Fibroblast of lung (primary cell): ENCODE data around the gene SLC26A8. TPM values are rescaled to one million over a fixed set of nuclear protein-coding genes. Genes with fewer than 3 reads are reported as not detected.
"Not testable (repeated sequence)": the region's sequence is repeated elsewhere in the genome, so short reads cannot be mapped to it uniquely, and the experiment has no call there.

Experiments used
- DNase-seq, 2 donors: peaks; one replicate each; pipeline versions ENCODE4 v3.0.0 to v3.0.0-alpha.2; 2010; ENCODE audit warnings: low read depth in 2 of 2
- H2AFZ ChIP-seq: 2 replicates; pipeline ENCODE4 v1.5.1; 2012; ENCODE audit warnings: low read length, control low read depth, inconsistent platforms
- H3K27ac ChIP-seq: 2 replicates; pipeline ENCODE4 v1.5.1; 2011; ENCODE audit warnings: low read length, control low read depth; ENCODE audit not compliant: insufficient read depth
- H3K27me3 ChIP-seq: 2 replicates; pipeline ENCODE4 v1.5.1; 2011; ENCODE audit warnings: mild to moderate bottlenecking, low read length; ENCODE audit not compliant: control insufficient read depth, insufficient read depth
- H3K36me3 ChIP-seq: 2 replicates; pipeline ENCODE4 v1.5.1; 2011; ENCODE audit warnings: low read length; ENCODE audit not compliant: control insufficient read depth, insufficient read depth
- H3K4me1 ChIP-seq: 2 replicates; pipeline ENCODE4 v1.5.1; 2011; ENCODE audit warnings: low read length; ENCODE audit not compliant: control insufficient read depth, insufficient read depth; ENCODE audit errors: extremely low read depth
- H3K4me2 ChIP-seq: 2 replicates; pipeline ENCODE4 v1.5.1; 2011; ENCODE audit warnings: low read length, control low read depth; ENCODE audit not compliant: insufficient read depth; ENCODE audit errors: extremely low read depth
- H3K4me3 ChIP-seq, 4 experiments: fragments of 200-600 bp in 1 of 4; sonication (generic) in 1 of 4; replicated peaks in 1 of 4; 2 replicates each; pipeline ENCODE4 v1.5.1; 2011 to 2016; ENCODE audit warnings: low read length in 4 of 4, low read depth in 3 of 4, mild to moderate bottlenecking in 3 of 4, control low read depth in 2 of 4, inconsistent platforms in 1 of 4, mixed read lengths in 1 of 4; ENCODE audit not compliant: insufficient read depth in 1 of 4; ENCODE audit errors: control extremely low read depth in 1 of 4
- H3K79me2 ChIP-seq: 2 replicates; pipeline ENCODE4 v1.5.1; 2012; ENCODE audit warnings: mild to moderate bottlenecking, low read length, inconsistent platforms; ENCODE audit not compliant: control insufficient read depth, insufficient read depth
- H3K9ac ChIP-seq: 2 replicates; pipeline ENCODE4 v1.5.1; 2011; ENCODE audit warnings: mild to moderate bottlenecking, low read length, control low read depth; ENCODE audit not compliant: insufficient read depth
- H3K9me3 ChIP-seq: 2 replicates; pipeline ENCODE4 v1.5.1; 2012; ENCODE audit warnings: low read depth, low read length; ENCODE audit not compliant: control insufficient read depth, insufficient read depth
- H4K20me1 ChIP-seq: 2 replicates; pipeline ENCODE4 v1.5.1; 2011; ENCODE audit warnings: low read length; ENCODE audit not compliant: control insufficient read depth, insufficient read depth; ENCODE audit errors: extremely low read depth
- EZH2 ChIP-seq: IDR thresholded peaks from 2 replicates; pipeline ENCODE4 v1.5.1; 2012; ENCODE audit warnings: low read length, control low read depth, mild to moderate bottlenecking; ENCODE audit errors: missing control alignments
- polyA plus RNA-seq, 2 donors: library from polyadenylated mRNA; depleted of rRNA in 1 of 2; stranded (reverse) in 1 of 2; unstranded in 1 of 2; fragments of >200 nt; gene quantifications; 2 replicates each; pipeline ENCODE4 v1.2.1, GENCODE V29; 2011 to 2012; ENCODE audit warnings: missing spikeins in 1 of 2
- total RNA-seq: library from RNA; depleted of rRNA; stranded (reverse); fragments of >200 nt; gene quantifications from 2 replicates; pipeline ENCODE4 v1.2.1, GENCODE V29; 2014
- TF ChIP-seq, protein P1 (sequence below), 2 donors: IDR thresholded peaks in 1 of 2; conservative IDR thresholded peaks in 1 of 2; 1 replicate in 1 of 2; 2 replicates in 1 of 2; pipeline ENCODE4 v1.5.1; 2011 to 2012; ENCODE audit warnings: low read length in 2 of 2, control low read depth in 1 of 2, inconsistent platforms in 1 of 2, low read depth in 1 of 2, mild to moderate bottlenecking in 1 of 2

SLC26A8 gene
- total and polyA plus RNA-seq, 2 donors (not counting 1 experiment from before 2014, with no cell fraction given) = not detected

DNA sequence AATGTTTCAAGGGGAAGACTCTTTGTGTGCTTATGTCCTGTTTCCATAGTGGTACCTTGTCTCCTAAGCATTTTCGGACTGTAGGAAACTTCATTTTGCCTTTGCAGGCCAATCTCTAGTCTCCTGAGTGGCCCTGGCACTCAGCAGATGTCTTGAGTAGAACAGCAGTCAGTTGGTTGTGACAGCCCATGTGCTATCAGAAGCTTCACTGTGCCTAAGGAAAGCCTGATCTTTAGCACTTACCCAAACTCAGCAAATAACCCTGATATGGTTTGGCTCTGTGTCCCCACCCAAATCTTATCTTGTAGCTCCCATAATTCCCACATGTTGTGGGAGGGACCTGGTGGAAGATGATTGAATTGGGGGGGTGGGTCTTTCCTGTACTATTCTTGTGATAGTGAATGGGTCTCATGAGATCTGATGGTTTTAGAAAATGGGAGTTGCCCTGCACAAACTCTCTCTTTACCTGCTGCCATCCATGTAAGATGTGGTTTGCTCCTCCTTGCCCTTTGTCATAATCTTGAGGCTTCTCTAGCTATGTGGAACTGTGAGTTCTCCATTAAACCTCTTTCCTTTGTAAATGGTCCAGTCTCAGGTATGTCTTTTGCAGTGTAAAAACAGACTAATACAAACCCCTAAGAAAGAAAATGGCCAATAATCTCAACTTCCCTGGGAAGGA lies 87.6 kb downstream of the SLC26A8 start:
- DNase-seq = no peak
- Histone ChIP-seq H3K9me3 (no peaks in the 10 kb centered on the region), H2AFZ (no peak overlapping the region), H3K4me1 (no peaks in the 10 kb centered on the region), H4K20me1 (no peaks in the 10 kb centered on the region), H3K9ac (no peak overlapping the region), H3K4me2 (no peak overlapping the region), H3K27me3 (no peaks in the 10 kb centered on the region), H3K79me2 (no peaks in the 10 kb centered on the region), H3K4me3 (no peak overlapping the region), H3K27ac (no peak overlapping the region), H3K36me3 (no peaks in the 10 kb centered on the region)
- TF ChIP-seq, protein P1, sequence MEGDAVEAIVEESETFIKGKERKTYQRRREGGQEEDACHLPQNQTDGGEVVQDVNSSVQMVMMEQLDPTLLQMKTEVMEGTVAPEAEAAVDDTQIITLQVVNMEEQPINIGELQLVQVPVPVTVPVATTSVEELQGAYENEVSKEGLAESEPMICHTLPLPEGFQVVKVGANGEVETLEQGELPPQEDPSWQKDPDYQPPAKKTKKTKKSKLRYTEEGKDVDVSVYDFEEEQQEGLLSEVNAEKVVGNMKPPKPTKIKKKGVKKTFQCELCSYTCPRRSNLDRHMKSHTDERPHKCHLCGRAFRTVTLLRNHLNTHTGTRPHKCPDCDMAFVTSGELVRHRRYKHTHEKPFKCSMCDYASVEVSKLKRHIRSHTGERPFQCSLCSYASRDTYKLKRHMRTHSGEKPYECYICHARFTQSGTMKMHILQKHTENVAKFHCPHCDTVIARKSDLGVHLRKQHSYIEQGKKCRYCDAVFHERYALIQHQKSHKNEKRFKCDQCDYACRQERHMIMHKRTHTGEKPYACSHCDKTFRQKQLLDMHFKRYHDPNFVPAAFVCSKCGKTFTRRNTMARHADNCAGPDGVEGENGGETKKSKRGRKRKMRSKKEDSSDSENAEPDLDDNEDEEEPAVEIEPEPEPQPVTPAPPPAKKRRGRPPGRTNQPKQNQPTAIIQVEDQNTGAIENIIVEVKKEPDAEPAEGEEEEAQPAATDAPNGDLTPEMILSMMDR (conservative IDR thresholded peaks at IDR 0.05 in 1 of 2, IDR thresholded peaks at IDR 0.05 in 1 of 2; ENCODE audit: low read depth in 1 of 2, low read length in 2 of 2) = no peak
- no peak for TF ChIP-seq EZH2

DNA sequence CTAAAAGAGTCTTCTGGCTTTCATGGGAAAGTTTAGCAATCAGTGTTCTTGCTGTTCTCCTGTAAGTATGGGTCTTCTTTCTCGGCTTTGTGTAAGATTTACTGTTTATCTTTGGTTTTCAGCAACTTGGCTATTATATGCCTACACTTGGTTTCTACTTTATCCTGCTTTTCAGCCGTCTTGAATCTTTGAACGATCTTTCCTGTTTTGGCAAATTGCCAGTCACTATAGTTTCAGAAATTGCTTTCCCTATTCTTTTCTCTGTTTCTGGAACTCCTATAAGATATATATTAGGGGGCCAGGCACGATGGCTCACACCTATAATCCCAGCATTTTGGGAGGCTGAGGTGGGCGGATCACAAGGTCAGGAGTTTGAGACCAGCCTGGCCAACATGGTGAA lies 89.0 kb downstream of the SLC26A8 start:
- no peaks in the 10 kb centered on the region for H3K4me1 ChIP-seq
- H2AFZ ChIP-seq = no peak overlapping the region
- H3K79me2 ChIP-seq = no peaks in the 10 kb centered on the region
- H3K9ac ChIP-seq = no peak overlapping the region
- H3K36me3 ChIP-seq = no peaks in the 10 kb centered on the region
- TF ChIP-seq, protein P1 (conservative IDR thresholded peaks at IDR 0.05 in 1 of 2, IDR thresholded peaks at IDR 0.05 in 1 of 2; ENCODE audit: low read depth in 1 of 2, low read length in 2 of 2) = no peak
- TF ChIP-seq EZH2 = no peak
- no peak overlapping the region for H3K27ac ChIP-seq
- H3K27me3 ChIP-seq = no peaks in the 10 kb centered on the region
- DNase-seq = no peak
- H3K9me3 ChIP-seq = no peaks in the 10 kb centered on the region
- no peaks in the 10 kb centered on the region for H4K20me1 ChIP-seq
- no peak overlapping the region for H3K4me3 ChIP-seq
- no peak overlapping the region for H3K4me2 ChIP-seq

DNA sequence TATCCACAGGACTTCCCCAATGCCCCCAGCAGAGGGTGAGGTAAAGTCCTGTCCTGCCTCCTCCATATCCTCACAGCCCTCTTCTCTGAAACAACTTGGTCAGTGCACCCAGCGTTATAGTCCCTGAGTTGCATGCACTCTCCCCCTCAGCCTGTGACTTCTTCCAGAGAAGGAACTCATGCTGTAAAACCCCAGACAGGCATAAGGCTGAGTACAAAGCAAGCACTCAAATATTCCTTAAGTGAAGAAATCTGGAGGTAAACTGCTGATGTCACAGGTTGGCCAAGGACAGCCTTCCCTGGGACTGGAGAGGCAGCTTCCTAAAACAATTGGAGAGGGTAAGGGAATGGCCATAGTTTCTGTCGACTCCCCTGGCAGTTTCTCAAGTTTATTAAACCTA lies 90.6 kb downstream of the SLC26A8 start:
- no peak overlapping the region for H3K4me3 ChIP-seq
- DNase-seq = no peak
- no peak overlapping the region for H3K4me2 ChIP-seq
- H3K36me3 ChIP-seq = no peaks in the 10 kb centered on the region
- H3K27ac ChIP-seq = no peak overlapping the region
- TF ChIP-seq EZH2 = no peak
- TF ChIP-seq, protein P1 (conservative IDR thresholded peaks at IDR 0.05 in 1 of 2, IDR thresholded peaks at IDR 0.05 in 1 of 2; ENCODE audit: low read depth in 1 of 2, low read length in 2 of 2) = no peak
- H3K9ac ChIP-seq = no peak overlapping the region
- no peaks in the 10 kb centered on the region for H3K27me3 ChIP-seq
- H3K9me3 ChIP-seq = no peaks in the 10 kb centered on the region
- H3K4me1 ChIP-seq = no peaks in the 10 kb centered on the region
- H3K79me2 ChIP-seq = no peaks in the 10 kb centered on the region
- no peaks in the 10 kb centered on the region for H4K20me1 ChIP-seq
- no peak overlapping the region for H2AFZ ChIP-seq

DNA sequence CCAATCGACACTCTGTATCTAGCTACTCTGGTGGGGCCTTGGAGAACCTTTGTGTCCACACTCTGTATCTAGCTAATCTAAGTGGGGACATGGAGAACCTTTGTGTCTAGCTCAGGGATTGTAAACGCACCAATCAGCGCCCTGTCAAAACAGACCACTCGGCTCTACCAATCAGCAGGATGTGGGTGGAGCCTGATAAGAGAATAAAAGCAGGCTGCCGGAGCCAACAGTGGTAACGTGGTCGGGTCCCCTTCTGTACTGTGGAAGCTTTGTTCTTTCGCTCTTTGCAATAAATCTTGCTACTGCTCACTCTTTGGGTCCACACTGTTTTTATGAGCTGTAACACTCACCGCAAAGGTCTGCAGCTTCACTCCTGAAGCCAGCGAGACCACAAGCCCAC lies 92.6 kb downstream of the SLC26A8 start:
- H3K4me2 ChIP-seq, H3K27ac ChIP-seq, H3K79me2 ChIP-seq, H3K9ac ChIP-seq, H3K36me3 ChIP-seq, H3K4me3 ChIP-seq, H3K27me3 ChIP-seq, H2AFZ ChIP-seq, H4K20me1 ChIP-seq, H3K4me1 ChIP-seq, DNase-seq, H3K9me3 ChIP-seq: not testable (repeated sequence)
